HG03039 (cell line): ENCODE measurements around the gene C2CD3.
"Not testable (repeated sequence)": the region's sequence is repeated elsewhere in the genome, so short reads cannot be mapped to it uniquely, and the experiment has no call there.

Experiments
- ATAC-seq: cut with Tn5 transposase; IDR thresholded peaks from one replicate; pipeline ENCODE4 v1.9.1; 2021; ENCODE audit warnings: mild to moderate bottlenecking, moderate library complexity; ENCODE audit not compliant: unreplicated experiment

The C2CD3 gene

DNA sequence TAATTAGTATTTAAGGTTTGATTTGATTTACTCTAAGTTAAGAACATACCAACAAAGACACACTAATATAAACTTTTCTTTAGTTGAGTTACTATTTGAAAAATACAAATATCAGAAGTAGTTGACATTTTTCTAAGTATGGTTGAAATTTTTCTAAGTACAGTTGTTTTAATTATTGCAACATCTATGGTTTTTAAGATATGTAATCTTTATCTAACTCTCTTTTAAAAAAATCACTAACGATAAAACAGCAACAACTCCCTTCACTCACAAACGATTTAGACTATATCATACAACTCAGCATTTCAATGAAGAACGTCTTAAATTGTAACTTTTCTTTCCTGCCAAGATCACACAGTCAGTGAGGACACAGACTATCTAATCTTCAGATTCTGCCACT, 2.0 kb downstream of the C2CD3 start:
- no peak for ATAC-seq

DNA sequence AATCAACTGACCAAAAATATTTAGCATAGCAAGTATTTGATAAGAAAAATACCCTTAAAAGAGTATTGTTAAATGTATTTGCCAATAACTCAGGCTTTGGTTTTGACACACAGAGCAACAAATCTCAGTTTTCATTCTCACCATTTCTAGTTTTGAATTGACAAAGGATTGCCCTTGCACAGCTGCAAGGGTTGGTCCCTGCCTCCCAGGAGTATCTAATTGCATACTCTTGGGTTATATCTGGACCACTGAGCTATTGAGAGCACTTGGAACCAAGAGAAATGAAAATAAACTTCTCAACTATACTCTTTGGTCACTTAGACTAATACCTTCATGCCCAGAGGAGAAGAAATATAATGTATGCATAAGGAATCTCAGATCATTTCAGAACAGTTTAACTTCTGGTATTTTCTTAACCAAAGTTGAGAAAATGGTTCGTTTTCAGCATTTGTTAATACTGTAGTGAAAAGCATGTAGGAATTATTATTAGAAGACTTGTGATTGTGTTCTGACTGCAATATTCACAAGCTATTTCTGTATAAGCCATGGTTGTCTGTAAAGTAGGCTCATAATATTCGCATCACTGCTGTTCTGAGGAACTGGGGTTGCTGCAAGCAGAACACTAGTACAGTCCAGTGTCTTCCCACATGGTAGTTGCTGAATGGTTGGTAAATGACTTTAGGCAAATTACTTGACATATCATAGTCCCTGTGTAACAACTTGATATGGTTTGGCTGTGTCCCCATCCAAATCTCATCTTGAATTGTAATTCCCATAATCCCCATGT, 7.9 kb downstream of the C2CD3 start:
- ATAC-seq = no peak

DNA sequence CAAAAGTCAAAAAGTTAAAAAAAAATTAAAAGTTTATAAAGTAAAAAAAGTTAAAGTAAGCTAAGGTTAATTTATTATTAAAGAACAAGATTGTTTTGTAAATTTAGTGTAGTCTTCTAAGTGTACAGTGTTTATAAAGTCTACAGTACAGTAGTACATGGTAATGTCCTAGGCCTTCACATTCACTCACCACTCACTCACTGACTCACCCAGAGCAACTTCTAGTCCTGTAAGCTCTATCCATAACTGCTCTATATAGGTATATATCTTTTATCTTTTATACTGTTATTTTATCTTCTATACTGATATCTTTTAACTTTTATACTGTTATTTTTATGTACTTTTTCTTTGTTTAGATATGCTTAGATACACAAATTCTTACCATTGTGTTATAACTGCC, 11.2 kb downstream of the C2CD3 start:
- no peak for ATAC-seq

DNA sequence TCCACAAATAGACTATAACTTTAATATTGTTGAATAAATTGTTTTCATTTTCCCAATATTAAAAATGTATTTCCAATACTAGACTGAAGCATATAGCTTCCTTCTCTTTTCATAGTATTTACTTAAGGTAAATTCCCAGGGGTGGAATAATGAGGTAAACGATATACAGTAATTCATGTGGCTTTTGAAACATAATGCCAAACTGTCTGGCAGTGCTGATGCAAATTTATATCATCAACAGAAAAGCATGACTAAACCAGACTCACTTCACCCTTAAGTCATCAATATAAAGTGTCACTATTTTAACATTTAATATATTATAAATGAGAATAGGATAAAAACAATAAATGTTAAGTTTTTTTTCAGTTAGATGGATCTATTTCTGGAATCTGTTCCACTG, 13.6 kb downstream of the C2CD3 start:
- no peak for ATAC-seq

DNA sequence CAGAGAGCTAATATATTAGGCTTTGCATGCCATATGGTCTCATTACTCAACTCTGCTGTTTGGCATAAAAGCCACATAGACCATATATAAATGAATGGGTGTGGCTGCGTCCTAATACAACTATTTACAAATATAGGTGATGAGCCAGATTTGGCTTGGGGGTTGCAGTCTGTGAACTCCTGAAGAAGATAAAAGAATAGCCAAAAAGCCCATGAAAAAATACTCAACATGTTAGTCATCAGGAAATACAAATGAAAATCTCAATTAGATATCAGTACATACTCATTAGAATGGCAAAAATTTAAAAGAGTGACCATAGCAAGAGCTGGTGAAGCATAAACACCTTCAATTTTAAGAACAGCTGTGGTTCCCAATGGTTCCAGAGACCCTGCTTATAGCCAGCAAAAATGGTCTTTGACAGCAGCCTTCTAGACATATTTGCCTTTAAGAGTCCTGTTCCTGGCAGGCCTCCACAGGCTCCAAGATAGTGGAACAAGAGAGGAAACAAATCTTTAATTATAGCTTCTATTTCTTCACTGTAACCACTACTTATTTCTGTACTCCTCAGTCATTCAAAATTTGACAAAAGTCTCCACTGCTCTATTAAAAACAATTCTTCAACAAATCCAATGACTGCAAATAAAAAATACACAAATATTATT, 16.1 kb downstream of the C2CD3 start:
- ATAC-seq = no peak

DNA sequence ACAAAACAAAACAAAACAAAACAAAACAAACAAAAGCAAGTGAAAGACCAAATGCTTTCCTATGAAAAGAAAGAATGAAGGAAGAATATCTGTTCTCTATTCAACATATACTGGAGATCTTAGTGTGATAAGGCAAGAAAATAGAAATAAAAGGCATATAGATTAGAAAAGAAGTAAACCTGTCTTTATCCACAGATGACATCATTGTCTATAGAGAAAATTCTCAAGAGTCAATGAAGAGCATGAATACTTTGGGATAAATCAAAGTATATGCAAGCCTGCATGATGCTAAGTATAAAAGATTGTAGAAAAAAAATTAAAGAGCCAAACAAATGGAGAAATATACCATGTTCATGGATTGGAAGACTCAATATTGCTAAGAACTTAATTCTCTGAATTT, 17.6 kb downstream of the C2CD3 start:
- no peak for ATAC-seq

DNA sequence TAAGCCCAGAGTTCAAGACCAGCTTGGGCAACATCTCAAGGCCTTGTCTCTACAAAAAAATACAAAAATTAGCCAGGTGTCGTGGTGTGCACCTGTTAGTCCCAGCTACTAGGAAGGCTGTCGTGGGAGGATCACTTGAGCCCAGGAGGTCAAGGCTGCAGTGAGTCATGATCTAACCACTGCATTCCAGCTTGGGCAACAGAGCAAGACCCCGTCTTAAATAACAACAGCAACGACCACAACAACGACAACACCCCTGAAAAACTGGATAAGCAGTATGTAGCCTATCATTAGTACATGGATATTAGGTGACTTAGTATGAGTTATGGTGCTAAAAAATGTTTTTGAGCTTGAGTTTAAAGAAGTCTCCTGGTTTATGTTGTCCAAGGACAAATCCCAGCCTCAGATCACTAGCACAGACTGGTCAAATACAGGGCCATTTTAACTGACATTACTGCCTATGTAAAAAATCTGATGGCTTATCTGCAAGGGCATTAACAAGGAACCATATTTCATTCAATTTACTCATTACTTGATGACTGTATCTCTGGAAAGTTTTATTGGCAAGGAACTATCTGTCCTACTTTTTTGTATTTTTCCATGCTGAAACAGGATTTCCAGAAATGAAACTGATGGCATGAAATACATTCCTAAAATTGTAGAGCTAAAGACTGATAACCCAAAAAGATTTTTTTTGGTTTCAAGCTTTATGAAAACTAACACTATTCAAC, 23.4 kb downstream of the C2CD3 start:
- ATAC-seq = no peak

DNA sequence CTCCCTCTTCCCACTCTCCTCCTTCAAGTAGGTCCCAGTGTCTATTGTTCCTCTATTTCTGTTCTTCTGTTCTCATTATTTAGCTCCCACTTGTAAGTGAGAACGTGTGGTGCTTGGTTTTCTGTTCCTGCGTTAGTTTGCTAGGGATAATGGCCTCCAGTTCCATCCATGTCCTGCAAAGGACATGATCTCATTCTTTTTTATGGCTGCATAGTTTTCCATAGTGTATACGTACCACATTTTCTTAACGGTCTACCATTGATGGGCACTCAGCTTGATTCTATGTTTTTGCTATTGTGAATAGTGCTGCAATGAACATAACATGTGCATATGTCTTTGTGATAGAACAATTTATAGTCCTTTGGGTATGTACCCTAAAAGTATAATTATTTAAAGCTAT, 26.2 kb downstream of the C2CD3 start:
- no peak for ATAC-seq

DNA sequence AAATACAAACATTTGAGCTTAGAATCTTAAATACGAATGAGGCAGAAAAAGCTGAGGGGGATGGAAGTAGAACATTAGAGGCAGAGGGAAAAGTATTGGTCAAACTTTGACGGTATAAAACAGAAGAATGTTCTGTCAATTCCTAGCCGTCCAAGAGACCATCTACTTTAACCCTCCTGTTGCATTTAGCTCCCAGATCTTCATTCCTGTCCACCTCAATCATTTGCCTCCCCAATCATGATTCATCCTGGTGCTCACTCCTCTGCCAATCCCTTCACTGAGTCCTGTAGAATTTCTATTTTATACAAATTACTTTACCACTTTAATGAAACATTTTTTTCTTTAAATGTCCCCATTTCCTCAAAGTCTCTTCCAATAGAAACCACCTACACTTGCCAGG, 28.2 kb downstream of the C2CD3 start:
- no peak for ATAC-seq

DNA sequence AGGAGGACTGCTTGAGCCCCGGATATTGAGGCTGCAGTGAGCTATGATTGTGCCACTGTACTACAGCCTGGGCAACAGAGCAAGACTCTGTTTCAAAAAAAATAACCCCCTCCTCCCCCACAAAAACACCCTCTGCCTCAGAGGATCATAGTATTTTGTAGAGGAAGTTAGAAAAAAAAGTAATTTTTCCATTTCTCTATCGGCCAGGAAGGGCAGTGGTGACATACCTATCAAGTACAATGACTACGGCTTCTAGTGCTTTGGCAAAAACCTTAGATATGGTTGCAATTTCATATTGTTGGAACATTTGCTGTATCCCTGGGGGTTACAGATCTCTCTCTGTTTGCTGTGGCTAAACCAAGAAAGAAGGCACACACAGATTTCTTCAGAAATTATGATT, 28.9 kb downstream of the C2CD3 start:
- no peak for ATAC-seq

DNA sequence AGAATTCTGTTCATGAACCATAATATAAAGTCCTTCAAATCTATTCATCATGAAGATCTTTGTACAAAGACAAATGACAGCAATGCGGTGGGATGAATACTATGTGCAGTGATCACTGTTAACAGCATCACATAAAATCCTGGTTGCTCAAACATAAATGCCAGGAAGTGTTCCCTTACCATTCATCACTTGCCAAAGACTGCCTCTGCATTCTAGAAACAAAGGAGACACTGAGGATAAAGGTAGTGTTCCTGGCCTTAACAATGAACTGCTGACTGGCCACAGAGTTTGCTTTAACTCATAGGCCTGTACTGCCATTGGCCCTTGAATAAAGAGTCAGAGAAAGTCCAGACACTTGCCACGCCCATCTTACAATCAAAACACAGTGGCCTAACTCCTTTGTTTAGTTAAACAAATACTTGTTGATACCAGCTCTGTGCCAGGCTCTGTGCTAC, 29.5 kb downstream of the C2CD3 start:
- ATAC-seq = no peak

DNA sequence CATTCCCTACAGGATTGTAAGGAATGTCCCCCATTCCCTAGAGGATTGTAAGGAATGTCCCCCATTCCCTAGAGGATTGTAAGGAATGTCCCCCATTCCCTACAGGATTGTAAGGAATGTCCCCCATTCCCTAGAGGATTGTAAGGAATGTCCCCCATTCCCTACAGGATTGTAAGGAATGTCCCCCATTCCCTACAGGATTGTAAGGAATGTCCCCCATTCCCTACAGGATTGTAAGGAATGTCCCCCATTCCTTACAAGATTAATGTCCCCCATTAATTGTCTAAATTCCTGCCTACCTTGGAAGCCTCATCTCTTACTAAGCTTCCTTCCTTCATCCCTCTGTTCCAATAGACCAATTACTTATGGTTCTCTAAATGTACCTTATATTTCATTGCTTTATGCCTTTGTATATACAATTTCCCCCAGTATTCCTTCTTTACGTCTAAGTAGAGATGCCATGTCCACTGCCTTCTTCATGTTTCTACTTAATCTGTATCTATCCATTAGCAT, 30.8 kb downstream of the C2CD3 start:
- ATAC-seq = not testable (repeated sequence)

DNA sequence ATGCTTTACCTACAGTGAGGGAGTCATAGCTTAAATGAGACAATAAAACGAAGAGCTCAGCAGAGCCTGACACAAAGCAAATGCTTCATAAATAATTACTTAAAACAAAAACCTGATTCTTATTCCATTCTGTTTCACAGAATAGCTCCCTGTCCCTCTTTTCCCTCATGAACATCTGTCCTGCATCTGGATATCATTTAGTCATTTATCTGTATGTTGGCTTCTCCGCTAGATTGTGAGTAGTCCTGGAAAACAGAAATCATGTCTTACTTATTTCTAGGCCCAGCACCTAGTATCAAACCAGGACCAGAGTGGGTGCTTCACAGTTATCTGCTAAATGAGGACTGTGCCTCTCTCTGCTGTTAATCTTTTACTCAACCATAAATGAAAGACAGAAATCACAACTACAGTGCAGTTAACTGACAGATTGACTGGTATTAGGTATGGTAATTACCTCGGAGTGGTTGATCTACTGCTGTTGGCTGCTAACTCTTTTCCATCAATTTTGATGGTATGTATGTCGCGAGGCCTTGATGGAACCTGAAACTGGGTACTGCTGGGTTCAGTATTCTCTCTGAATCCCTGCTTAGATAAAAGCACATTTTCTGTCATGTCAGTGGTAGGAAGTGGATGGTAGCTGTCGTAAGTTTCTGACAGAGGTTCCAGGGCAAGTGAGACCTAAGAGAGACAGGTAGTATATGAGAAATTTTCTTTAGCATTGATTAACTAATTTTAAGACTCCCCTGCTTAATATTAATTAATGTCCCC, 31.5 kb downstream of the C2CD3 start:
- no peak for ATAC-seq

DNA sequence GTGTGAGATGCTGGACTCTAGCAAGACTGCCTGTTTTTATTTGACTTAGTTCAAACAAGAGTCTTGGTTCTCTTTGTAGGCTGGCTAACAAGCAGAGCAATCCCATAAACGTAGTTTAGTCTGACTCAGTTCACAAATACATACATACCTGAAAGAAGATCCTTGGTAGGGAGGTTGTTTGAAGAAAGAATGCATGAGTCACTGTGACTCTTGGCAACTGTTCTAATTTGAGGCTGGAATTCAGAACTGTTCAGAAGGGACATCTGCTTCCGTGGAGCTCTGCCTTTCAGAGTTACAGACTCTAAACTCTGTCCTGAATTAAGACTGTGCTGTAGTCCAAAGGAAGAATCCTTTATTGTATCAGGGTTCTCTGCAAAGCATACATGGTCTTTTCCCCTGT, 32.2 kb downstream of the C2CD3 start:
- no peak for ATAC-seq

DNA sequence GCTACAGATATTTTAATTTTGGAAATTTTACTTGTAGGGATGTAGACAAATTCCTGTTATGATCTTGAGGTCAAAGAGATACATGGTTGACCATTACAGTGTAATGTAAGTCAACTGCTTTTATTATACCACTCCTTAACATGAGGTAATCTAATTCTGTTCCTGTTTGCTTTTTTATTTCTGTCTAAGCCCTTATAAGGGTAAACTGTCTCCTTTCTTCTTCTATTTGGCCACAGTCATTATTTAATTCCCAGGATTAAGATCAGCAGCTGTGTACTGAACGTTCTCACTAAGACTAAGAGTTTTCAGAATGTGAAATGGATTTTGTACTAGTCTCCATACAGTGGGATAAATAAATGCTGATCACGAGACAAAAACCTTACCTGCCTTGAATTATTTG, 32.8 kb downstream of the C2CD3 start:
- ATAC-seq = no peak

DNA sequence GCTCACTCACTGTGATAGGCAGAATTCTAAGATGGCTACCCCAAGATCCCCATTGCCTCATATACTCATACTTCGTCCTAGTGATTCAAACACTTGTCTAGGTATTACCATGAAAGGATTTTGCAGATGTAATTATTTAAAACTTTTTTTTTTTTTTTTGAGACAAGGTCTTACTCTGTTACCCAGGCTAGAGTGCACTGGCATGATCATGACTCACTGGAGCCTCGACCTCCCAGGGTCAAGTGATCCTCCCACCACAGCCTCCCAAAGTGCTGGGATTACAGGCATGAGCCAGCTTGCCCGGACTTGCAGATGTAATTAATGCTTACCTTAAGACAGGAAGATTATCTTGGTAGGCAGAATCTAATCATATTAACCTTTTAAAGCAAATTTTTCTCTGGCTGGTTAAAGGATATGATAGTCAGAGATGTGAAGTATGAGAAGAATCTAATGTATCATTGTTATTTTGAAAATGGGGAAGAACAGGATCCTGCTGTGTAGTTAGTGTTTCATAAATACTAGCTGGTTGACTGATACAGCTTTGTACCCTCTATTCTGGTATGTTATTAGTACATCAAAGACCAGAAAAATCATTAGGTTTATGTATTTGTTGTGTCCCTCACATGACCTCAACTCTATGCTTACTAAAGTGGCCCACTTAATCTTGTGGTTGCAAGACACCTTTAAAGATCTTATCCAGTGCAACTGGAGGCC, 35.5 kb downstream of the C2CD3 start:
- ATAC-seq = no peak

DNA sequence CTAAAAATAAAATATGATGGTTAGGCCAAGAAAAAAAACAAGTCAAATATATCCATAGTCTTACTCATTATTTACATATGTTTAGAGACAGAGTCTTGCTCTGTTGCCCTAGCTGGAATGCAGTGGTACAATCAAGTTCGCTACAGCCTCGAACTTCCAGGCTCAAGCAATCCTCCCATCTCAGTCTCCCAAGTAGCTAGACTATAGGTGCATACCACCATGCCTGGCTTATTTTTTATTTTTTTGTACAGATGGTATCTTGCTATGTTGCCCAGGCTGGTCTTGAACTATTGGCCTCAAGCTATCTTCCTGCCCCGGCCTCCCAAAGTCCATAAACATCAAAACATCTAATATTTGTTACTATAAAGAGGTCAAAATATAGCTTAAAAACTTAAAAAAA, 36.1 kb downstream of the C2CD3 start:
- no peak for ATAC-seq

DNA sequence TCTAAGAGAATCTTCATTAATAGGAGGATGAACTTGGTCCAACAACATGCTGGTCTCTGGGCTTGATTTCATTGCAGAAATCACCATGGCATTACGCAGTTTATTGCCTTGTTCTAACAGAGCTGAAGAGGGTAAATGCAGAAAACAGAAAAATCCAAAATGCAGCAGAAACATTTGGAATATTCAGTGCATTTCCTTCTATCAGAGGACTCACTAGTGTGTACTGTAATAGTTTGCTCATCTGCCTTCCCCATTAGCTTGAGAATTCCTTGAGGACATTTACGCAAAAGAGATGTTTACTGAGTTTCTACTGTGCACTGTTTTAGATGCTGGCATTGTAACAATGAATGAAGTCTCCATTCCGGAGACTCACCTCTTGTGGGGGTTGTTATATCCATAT, 37.4 kb downstream of the C2CD3 start:
- ATAC-seq = no peak

DNA sequence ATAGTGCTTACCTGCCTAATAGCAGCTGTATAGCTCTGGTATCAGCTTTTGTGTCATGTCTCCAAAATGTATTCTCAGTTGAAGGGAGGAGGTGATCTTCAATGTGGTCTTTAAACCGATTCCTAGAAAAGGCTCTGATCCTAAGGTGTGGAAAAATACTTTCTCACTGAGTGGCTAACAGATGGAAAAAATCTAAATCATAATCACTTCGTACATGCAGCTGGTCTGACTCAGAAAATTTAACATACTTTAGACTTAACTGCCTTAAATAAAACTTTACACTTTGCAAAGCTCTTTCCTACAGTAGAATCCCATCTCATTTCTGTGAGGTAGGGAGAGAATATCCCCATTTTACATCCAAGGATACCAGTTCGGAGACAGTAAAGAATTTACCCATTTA, 38.0 kb downstream of the C2CD3 start:
- no peak for ATAC-seq

DNA sequence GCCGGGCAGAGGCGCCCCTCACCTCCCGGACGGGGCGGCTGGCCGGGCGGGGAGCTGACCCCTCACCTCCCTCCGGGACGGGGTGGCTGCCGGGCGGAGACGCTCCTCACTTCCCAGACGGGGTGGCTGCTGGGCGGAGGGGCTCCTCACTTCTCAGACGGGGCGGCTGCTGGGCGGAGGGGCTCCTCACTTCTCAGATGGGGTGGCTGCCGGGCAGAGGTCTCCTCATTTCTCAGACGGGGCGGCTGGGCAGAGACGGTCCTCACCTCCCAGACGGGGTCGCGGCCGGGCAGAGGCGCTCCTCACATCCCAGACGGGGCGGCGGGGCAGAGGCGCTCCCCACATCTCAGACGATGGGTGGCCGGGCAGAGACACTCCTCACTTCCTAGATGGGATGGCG, 41.7 kb downstream of the C2CD3 start:
- ATAC-seq = not testable (repeated sequence)
